HCT116 (cell line): ENCODE results near the gene BRD7. TPM values are rescaled to one million over a fixed set of nuclear protein-coding genes. Genes with fewer than 3 reads are reported as not detected.

Experiments
- ATAC-seq: fragments of 200-7000 bp; cut with Tn5 transposase; 2 replicates; pipeline ENCODE4 v1.9.1; 2020; ENCODE audit warnings: mild to moderate bottlenecking, moderate library complexity
- BruUV-seq: library from RNA; stranded (reverse); fragments of 400-500 nt; replicated peaks from 2 replicates; lab custom pipeline; 2021; lab: Mats Ljungman, UMichigan
- CTCF ChIA-PET: fragments of 300-600 bp; sonication (Branson Sonifier 250); formaldehyde crosslinking; loops from one replicate; lab custom pipeline; 2021; ENCODE audit warnings: antibody characterized with exemption; lab: Charles Lee
- POLR2A ChIA-PET: fragments of 300-600, 350-600 bp; sonication (Branson Sonifier 250); formaldehyde crosslinking; loops from one replicate; lab custom pipeline; 2021; ENCODE audit warnings: antibody characterized with exemption; lab: Charles Lee
- RAD21 ChIA-PET, 2 experiments: fragments of 300-600 bp; sonication (Branson Sonifier 250); formaldehyde crosslinking; loops; one replicate each; lab custom pipeline; 2023; ENCODE audit warnings: low total read pairs in 2 of 2; ENCODE audit not compliant: uncharacterized antibody in 2 of 2, unreplicated experiment in 2 of 2, low non-redundant PET in 1 of 2; lab: Charles Lee
- DNase-seq: peaks from one replicate; pipeline ENCODE4 v3.0.0-alpha.2; 2010; ENCODE audit warnings: low read depth, low spot score
- H2AFZ ChIP-seq: fragments of 200-600 bp; shearing (Covaris generic), sonication (generic); 2 replicates; pipeline ENCODE4 v1.6.1; 2017; ENCODE audit warnings: low read depth, mixed run types, mixed read lengths, antibody characterized with exemption, low read length; ENCODE audit not compliant: poor library complexity, severe bottlenecking
- H3K27ac ChIP-seq: 2 replicates; pipeline ENCODE4 v1.5.1; 2012; ENCODE audit warnings: low read depth, low read length
- H3K27me3 ChIP-seq: fragments of 200-600 bp; sonication (generic); 2 replicates; pipeline ENCODE4 v1.6.1; 2016; ENCODE audit warnings: mixed run types, low read length, mixed read lengths; ENCODE audit not compliant: insufficient read depth
- H3K36me3 ChIP-seq, 2 experiments: fragments of 200-500 bp in 1 of 2; fragments of 200-600 bp in 1 of 2; sonication (Bioruptor generic) in 1 of 2; sonication (generic) in 1 of 2; 2 replicates each; pipeline versions ENCODE4 v1.5.1 to v1.6.1; 2014 to 2016; ENCODE audit warnings: low read length in 2 of 2, inconsistent platforms in 1 of 2, mixed read lengths in 1 of 2, mixed run types in 1 of 2; ENCODE audit not compliant: insufficient read depth in 2 of 2, control insufficient read depth in 1 of 2
- H3K4me1 ChIP-seq, 2 experiments: fragments of 200-600 bp in 1 of 2; sonication (generic) in 1 of 2; 2 replicates each; pipeline versions ENCODE4 v1.5.1 to v1.6.1; 2012 to 2017; ENCODE audit warnings: low read length in 2 of 2, inconsistent platforms in 1 of 2, mild to moderate bottlenecking in 1 of 2, mixed read lengths in 1 of 2, mixed run types in 1 of 2, moderate library complexity in 1 of 2; ENCODE audit not compliant: insufficient read depth in 2 of 2, control insufficient read depth in 1 of 2
- H3K4me2 ChIP-seq: fragments of 200-600 bp; sonication (generic); 2 replicates; pipeline ENCODE4 v1.6.1; 2017; ENCODE audit warnings: mixed run types, low read length, mixed read lengths
- H3K4me3 ChIP-seq, 2 experiments: fragments of 200-600 bp in 1 of 2; sonication (generic) in 1 of 2; replicated peaks in 1 of 2; 2 replicates each; pipeline ENCODE4 v1.5.1; 2011 to 2016; ENCODE audit warnings: low read length in 2 of 2, control low read depth in 1 of 2, low read depth in 1 of 2, mild to moderate bottlenecking in 1 of 2, mixed read lengths in 1 of 2, mixed run types in 1 of 2
- H3K79me2 ChIP-seq: fragments of 200-600 bp; sonication (generic); 2 replicates; pipeline ENCODE4 v1.6.1; 2017; ENCODE audit warnings: mild to moderate bottlenecking, mixed run types, low read length, moderate library complexity, mixed read lengths; ENCODE audit not compliant: insufficient read depth
- H3K9ac ChIP-seq: fragments of 200-600 bp; sonication (generic); 2 replicates; pipeline ENCODE4 v1.6.1; 2016; ENCODE audit warnings: low read length, mixed read lengths
- H3K9me2 ChIP-seq: fragments of 200-600 bp; sonication (generic), shearing (Covaris generic); 2 replicates; pipeline ENCODE4 v1.6.1; 2017; ENCODE audit warnings: mixed run types, mild to moderate bottlenecking, moderate library complexity; ENCODE audit not compliant: insufficient read depth
- H3K9me3 ChIP-seq, 2 experiments: fragments of 200-500 bp in 1 of 2; fragments of 200-600 bp in 1 of 2; sonication (Bioruptor generic) in 1 of 2; sonication (generic) in 1 of 2; 2 replicates each; pipeline ENCODE4 v1.6.1; 2014 to 2017; ENCODE audit warnings: low read length in 2 of 2, mixed read lengths in 2 of 2, inconsistent platforms in 1 of 2, low read depth in 1 of 2, mild to moderate bottlenecking in 1 of 2, mixed run types in 1 of 2, moderate library complexity in 1 of 2; ENCODE audit not compliant: control insufficient read depth in 1 of 2, insufficient read depth in 1 of 2
- H4K20me1 ChIP-seq: fragments of 200-600 bp; sonication (generic), shearing (Covaris generic); 2 replicates; pipeline ENCODE4 v1.6.1; 2017; ENCODE audit warnings: mixed run types, mild to moderate bottlenecking, moderate library complexity; ENCODE audit not compliant: insufficient read depth
- CBX3 ChIP-seq: IDR thresholded peaks from 2 replicates; pipeline ENCODE4 v1.6.1; 2012; ENCODE audit warnings: low read depth
- EZH2 ChIP-seq: fragments of 200-600 bp; sonication (generic); IDR thresholded peaks from 2 replicates; pipeline ENCODE4 v1.6.1; 2017; ENCODE audit warnings: antibody characterized with exemption, mixed run types
- EZH2phosphoT487 ChIP-seq: fragments of 200-600 bp; IDR thresholded peaks from 2 replicates; pipeline ENCODE4 v1.6.1; 2018; ENCODE audit warnings: antibody characterized with exemption, borderline replicate concordance
- JUND ChIP-seq: IDR thresholded peaks from 2 replicates; pipeline ENCODE4 v1.6.1; 2012
- POLR2AphosphoS5 ChIP-seq: IDR thresholded peaks from 2 replicates; pipeline ENCODE4 v1.6.1; 2011; ENCODE audit warnings: mild to moderate bottlenecking, low read depth, low read length, moderate library complexity
- RAD21 ChIP-seq: IDR thresholded peaks from 2 replicates; pipeline ENCODE4 v1.6.1; 2012; ENCODE audit warnings: low read depth, mild to moderate bottlenecking
- SIN3A ChIP-seq: IDR thresholded peaks from 2 replicates; pipeline ENCODE4 v1.6.1; 2012; ENCODE audit warnings: low read depth
- SP1 ChIP-seq: IDR thresholded peaks from 2 replicates; pipeline ENCODE4 v1.6.1; 2012; ENCODE audit warnings: low read depth
- TCF7L2 ChIP-seq: IDR thresholded peaks from 2 replicates; pipeline ENCODE4 v1.7.0; 2011; ENCODE audit warnings: borderline replicate concordance, inconsistent platforms; ENCODE audit not compliant: insufficient read depth, insufficient read length; ENCODE audit errors: extremely low read depth
- YY1 ChIP-seq: IDR thresholded peaks from 2 replicates; pipeline ENCODE4 v1.6.1; 2011; ENCODE audit warnings: low read length, low read depth, moderate library complexity, mild to moderate bottlenecking; ENCODE audit not compliant: insufficient replicate concordance; ENCODE audit errors: extremely low read depth
- ZNF274 ChIP-seq: fragments of 200-500 bp; sonication (Bioruptor generic); IDR thresholded peaks from 2 replicates; pipeline ENCODE4 v1.6.1; 2014; ENCODE audit warnings: mild to moderate bottlenecking, low read depth, low read length, inconsistent platforms
- intact Hi-C: fragments of 100-400 bp; cut with micrococcal nuclease; formaldehyde crosslinking; loops from 2 replicates; pipeline ENCODE4 v1.10.0; 2022
- total RNA-seq: library from RNA; stranded (reverse); gene quantifications from one replicate; pipeline ENCODE4 v1.2.1, GENCODE V29; 2021; ENCODE audit not compliant: unreplicated experiment
- TF ChIP-seq, protein P1 (sequence below): IDR thresholded peaks from 2 replicates; pipeline ENCODE4 v1.6.1; 2012
- TF ChIP-seq, protein P2 (sequence below): IDR thresholded peaks from 2 replicates; pipeline ENCODE4 v1.6.1; 2011; ENCODE audit warnings: mild to moderate bottlenecking, low read length, moderate library complexity; ENCODE audit not compliant: insufficient replicate concordance; ENCODE audit errors: extremely low read depth
- TF ChIP-seq, protein P3 (sequence below), 3 experiments: fragments of 200-600 bp in 1 of 3; sonication (generic) in 1 of 3; IDR thresholded peaks in 2 of 3; conservative IDR thresholded peaks in 1 of 3; 2 replicates each; pipeline ENCODE4 v1.5.1; 2012 to 2017; ENCODE audit warnings: low read depth in 2 of 3, low read length in 2 of 3, antibody characterized with exemption in 1 of 3, borderline replicate concordance in 1 of 3, control low read depth in 1 of 3, mild to moderate bottlenecking in 1 of 3, mixed read lengths in 1 of 3, mixed run types in 1 of 3, moderate library complexity in 1 of 3; ENCODE audit not compliant: insufficient read depth in 1 of 3
- TF ChIP-seq, protein P4 (sequence below): IDR thresholded peaks from 2 replicates; pipeline ENCODE4 v1.6.1; 2012

BRD7 gene
- total RNA-seq, 1 experiment from 2014 or later, result 85.4 TPM

DNA sequence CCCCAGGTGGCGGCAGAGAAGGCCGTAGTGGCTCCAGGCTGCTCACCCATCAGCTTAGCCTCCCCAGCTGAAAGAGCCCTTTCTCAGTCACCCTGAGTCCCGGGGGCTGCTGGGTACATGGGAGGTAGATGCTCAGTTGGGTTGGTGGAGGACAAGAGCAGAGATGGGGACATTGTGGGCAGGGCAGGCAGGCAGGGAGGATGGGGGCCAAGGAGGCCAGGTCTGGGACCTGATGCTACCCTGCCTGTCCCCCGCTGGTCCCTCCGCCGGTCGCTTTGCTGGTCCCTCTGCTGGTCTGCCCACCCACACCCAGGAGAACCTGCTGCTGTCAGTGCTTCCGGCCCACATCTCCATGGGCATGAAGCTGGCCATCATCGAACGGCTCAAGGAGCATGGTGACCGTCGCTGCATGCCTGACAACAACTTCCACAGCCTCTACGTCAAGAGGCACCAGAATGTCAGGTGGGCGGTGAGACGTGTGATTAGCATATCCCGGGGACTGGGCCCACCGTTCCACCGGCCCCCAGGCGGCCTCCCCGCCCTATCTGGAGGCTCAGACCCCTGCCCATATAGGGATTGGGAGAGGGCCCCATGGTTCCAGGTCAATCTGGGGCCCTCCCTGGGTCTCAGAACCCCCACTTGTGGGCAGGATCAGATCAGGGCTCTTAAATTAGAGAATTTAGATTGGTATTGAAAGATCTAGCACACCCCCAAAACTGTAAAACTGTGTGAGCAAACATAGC is 75.6 kb downstream of the BRD7 start:
- Histone ChIP-seq H3K9me3 (no peaks in the 10 kb centered on the region), H3K27ac (no peak overlapping the region), H2AFZ (no peak overlapping the region), H3K79me2 (no peaks in the 10 kb centered on the region), H3K36me3 (no peaks in the 10 kb centered on the region), H3K4me3 (no peak overlapping the region), H3K4me1 (no peaks in the 10 kb centered on the region), H3K4me2 (no peak overlapping the region), H3K9me2 (no peaks in the 10 kb centered on the region), H4K20me1 (no peaks in the 10 kb centered on the region), H3K27me3 (no peaks in the 10 kb centered on the region), H3K9ac (no peak overlapping the region)
- no peak for DNase-seq
- no peak for TF ChIP-seq ZNF274
- TF ChIP-seq, protein P1, sequence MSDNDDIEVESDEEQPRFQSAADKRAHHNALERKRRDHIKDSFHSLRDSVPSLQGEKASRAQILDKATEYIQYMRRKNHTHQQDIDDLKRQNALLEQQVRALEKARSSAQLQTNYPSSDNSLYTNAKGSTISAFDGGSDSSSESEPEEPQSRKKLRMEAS, result no peak
- BruUV-seq, result no TSS peak
- ChIA-PET RAD21 (no interaction called here), POLR2A (no interaction called here), CTCF (no interaction called here)
- no peak for ATAC-seq
- intact Hi-C loops, result no loop called here

DNA sequence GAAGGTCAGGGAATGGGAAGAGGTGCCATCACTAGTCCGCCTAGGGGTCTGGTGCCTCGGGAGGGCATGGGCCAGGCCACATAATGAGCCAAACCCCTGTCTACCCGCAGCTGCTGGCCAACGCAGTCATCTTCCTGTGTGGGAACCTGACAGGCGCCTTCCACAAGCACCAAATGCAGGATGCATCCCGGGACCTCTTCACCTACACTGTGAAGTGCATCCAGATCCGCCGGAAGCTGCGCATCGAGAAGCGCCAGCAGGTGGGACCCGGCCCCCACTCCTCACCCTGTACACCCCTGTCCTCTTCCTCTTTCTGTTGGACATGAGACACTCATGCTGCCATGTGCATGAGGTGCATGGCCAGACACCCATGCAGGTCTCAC is 76.2 kb downstream of the BRD7 start:
- H3K9me3 ChIP-seq, result no peaks in the 10 kb centered on the region
- intact Hi-C loops, result no loop called here
- no peak for DNase-seq
- ChIA-PET RAD21 (no interaction called here), POLR2A (no interaction called here)
- H3K36me3 ChIP-seq, result no peaks in the 10 kb centered on the region
- H3K9me2 ChIP-seq, result no peaks in the 10 kb centered on the region
- H4K20me1 ChIP-seq, result no peaks in the 10 kb centered on the region
- H3K4me1 ChIP-seq, result no peaks in the 10 kb centered on the region
- TF ChIP-seq SP1 (no peak), YY1 (no peak), EZH2phosphoT487 (no peak), CBX3 (no peak), POLR2AphosphoS5 (no peak), EZH2 (no peak), TCF7L2 (no peak), ZNF274 (no peak), JUND (no peak), SIN3A (no peak), RAD21 (no peak)
- TF ChIP-seq, protein P1, result no peak
- TF ChIP-seq, protein P2, sequence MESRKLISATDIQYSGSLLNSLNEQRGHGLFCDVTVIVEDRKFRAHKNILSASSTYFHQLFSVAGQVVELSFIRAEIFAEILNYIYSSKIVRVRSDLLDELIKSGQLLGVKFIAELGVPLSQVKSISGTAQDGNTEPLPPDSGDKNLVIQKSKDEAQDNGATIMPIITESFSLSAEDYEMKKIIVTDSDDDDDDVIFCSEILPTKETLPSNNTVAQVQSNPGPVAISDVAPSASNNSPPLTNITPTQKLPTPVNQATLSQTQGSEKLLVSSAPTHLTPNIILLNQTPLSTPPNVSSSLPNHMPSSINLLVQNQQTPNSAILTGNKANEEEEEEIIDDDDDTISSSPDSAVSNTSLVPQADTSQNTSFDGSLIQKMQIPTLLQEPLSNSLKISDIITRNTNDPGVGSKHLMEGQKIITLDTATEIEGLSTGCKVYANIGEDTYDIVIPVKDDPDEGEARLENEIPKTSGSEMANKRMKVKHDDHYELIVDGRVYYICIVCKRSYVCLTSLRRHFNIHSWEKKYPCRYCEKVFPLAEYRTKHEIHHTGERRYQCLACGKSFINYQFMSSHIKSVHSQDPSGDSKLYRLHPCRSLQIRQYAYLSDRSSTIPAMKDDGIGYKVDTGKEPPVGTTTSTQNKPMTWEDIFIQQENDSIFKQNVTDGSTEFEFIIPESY, result no peak
- TF ChIP-seq, protein P3, sequence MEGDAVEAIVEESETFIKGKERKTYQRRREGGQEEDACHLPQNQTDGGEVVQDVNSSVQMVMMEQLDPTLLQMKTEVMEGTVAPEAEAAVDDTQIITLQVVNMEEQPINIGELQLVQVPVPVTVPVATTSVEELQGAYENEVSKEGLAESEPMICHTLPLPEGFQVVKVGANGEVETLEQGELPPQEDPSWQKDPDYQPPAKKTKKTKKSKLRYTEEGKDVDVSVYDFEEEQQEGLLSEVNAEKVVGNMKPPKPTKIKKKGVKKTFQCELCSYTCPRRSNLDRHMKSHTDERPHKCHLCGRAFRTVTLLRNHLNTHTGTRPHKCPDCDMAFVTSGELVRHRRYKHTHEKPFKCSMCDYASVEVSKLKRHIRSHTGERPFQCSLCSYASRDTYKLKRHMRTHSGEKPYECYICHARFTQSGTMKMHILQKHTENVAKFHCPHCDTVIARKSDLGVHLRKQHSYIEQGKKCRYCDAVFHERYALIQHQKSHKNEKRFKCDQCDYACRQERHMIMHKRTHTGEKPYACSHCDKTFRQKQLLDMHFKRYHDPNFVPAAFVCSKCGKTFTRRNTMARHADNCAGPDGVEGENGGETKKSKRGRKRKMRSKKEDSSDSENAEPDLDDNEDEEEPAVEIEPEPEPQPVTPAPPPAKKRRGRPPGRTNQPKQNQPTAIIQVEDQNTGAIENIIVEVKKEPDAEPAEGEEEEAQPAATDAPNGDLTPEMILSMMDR (IDR thresholded peaks at IDR 0.05 in 2 of 3, conservative IDR thresholded peaks at IDR 0.05 in 1 of 3; ENCODE audit: borderline replicate concordance in 1 of 3, insufficient read depth in 1 of 3, low read depth in 2 of 3, low read length in 2 of 3), result no peak
- TF ChIP-seq, protein P4, sequence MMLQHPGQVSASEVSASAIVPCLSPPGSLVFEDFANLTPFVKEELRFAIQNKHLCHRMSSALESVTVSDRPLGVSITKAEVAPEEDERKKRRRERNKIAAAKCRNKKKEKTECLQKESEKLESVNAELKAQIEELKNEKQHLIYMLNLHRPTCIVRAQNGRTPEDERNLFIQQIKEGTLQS, result no peak
- TF ChIP-seq, all 23 proteins: peak for 0
- Histone ChIP-seq H3K4me3 (no peak overlapping the region), H3K79me2 (no peaks in the 10 kb centered on the region), H3K9ac (no peak overlapping the region), H3K27me3 (no peaks in the 10 kb centered on the region), H2AFZ (no peak overlapping the region), H3K4me2 (no peak overlapping the region), H3K27ac (no peak overlapping the region)
- no TSS peak for BruUV-seq
- no peak for ATAC-seq
- CTCF ChIA-PET, result no interaction called here
